Measurements from ENCODE around the gene SOSTDC1. TPM values are rescaled to one million over a fixed set of nuclear protein-coding genes. Genes with fewer than 3 reads are reported as not detected.

SOSTDC1 gene
- total and polyA plus RNA-seq, 12 donors: 0.11 to 1.2 (median 0.19) TPM; not detected in 4

DNA sequence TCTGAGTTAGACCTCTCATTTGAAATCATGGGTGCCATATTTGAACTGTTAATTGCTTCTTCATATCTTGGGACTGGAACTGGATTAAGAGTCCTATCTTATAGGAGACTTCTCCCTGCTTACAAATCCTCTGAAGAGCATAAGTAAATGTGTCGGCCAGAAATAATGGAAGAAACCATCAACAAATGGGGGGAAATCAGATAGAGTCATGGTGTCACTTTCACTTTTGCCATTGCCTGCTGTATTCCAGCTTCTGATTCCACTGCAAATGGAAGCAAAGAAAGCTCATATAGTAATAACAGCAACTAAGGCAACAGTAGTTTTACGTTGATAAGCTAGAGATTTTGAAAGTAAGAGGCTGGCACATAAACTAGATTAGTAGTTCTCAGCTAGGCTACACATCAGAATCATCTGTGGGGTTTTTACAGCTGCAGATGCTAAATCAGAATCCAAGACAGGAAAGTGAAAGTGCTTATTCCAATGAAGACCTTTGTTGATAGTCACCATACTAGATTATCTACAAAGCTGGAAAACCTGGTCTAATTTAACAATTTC is 31.9 kb downstream of the SOSTDC1 start:
- H3K9me3 ChIP-seq (replicated peaks in 1 of 3): no peaks in the 10 kb centered on the region
- H3K27me3 ChIP-seq: no peaks in the 10 kb centered on the region
- intact Hi-C loops (cut with DNase I): no loop called here
- no peaks in the 10 kb centered on the region for H3K4me1 ChIP-seq (replicated peaks in 1 of 2)
- 74 to 82% (median 77%) methylated on average over 2 of the region's 2 CpGs for WGBS, 4 donors
- DNase-seq: no peak
- no peak for TF ChIP-seq POLR2A (IDR thresholded peaks at IDR 0.05)
- TF ChIP-seq, protein P1, sequence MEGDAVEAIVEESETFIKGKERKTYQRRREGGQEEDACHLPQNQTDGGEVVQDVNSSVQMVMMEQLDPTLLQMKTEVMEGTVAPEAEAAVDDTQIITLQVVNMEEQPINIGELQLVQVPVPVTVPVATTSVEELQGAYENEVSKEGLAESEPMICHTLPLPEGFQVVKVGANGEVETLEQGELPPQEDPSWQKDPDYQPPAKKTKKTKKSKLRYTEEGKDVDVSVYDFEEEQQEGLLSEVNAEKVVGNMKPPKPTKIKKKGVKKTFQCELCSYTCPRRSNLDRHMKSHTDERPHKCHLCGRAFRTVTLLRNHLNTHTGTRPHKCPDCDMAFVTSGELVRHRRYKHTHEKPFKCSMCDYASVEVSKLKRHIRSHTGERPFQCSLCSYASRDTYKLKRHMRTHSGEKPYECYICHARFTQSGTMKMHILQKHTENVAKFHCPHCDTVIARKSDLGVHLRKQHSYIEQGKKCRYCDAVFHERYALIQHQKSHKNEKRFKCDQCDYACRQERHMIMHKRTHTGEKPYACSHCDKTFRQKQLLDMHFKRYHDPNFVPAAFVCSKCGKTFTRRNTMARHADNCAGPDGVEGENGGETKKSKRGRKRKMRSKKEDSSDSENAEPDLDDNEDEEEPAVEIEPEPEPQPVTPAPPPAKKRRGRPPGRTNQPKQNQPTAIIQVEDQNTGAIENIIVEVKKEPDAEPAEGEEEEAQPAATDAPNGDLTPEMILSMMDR (IDR thresholded peaks at IDR 0.05): no peak
- H3K27ac ChIP-seq: no peak overlapping the region
- H3K36me3 ChIP-seq (replicated peaks in 1 of 2): no peaks in the 10 kb centered on the region
- peak overlapping the region in 1 of 4 donors; percentile 27 for H3K4me3 ChIP-seq

DNA sequence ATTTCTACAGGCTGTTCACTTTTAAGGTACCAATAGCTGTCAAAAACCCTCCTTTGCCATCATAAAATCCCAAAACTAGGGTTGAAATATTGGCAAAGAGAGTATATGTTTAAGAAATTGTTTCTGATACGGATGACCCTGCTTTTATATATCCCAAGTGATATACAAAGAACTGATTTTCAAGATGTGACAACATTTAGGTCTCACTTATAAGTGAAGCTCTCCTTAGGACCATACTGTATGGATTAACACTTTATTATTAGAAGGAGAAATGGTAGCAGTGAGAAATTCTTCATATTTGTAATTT is 33.2 kb downstream of the SOSTDC1 start:
- H3K9me3 ChIP-seq (replicated peaks in 1 of 3): no peaks in the 10 kb centered on the region
- no peak for TF ChIP-seq POLR2A (IDR thresholded peaks at IDR 0.05)
- TF ChIP-seq, protein P1 (IDR thresholded peaks at IDR 0.05): no peak
- H3K27me3 ChIP-seq: no peaks in the 10 kb centered on the region
- no peak overlapping the region for H3K4me3 ChIP-seq
- no peak for DNase-seq
- H3K4me1 ChIP-seq (replicated peaks in 1 of 2): no peaks in the 10 kb centered on the region
- no peaks in the 10 kb centered on the region for H3K36me3 ChIP-seq (replicated peaks in 1 of 2)
- intact Hi-C loops (cut with DNase I): no loop called here
- WGBS, 4 donors: 93 to 97% (median 96%) methylated on average over 1 of the region's 1 CpG
- no peak overlapping the region for H3K27ac ChIP-seq

DNA sequence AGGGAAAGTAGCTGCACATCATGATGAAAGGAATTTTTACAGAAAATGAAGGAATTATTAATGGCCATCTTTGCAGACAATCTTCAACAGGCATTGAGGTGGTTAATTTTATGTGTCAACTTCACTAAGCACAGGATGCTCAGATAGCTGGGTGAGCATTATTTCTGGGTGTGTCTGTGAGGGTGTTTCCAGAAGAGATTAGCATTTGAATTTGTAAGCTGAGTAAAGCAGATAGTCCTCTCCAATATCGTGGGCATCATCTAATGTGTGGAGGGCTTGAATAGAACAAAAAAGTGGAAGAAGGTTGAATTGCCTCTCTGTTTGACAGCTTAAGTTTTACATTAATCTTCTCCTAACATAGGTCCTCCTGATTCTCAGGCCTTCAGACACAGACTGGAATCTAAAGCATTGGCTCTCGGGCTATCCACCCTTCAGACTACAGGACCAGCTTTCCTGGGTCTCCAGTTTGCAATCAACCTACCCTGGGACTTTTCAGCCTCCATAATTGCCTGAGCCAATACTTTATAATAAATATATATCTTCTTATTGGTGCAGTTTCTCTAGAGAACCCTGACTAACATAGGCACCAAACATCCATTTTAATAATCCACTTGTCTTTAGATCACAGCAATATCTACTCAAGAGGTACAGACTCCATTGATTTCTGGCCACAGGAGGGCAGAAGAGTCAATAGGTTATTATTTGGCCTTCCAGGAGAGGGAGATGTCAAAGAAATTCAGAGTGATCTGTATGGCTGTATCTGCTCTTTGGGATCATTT is 33.7 kb downstream of the SOSTDC1 start:
- peak in 1 of 7 donors; percentile 36 for DNase-seq
- intact Hi-C loops (cut with DNase I): no loop called here

DNA sequence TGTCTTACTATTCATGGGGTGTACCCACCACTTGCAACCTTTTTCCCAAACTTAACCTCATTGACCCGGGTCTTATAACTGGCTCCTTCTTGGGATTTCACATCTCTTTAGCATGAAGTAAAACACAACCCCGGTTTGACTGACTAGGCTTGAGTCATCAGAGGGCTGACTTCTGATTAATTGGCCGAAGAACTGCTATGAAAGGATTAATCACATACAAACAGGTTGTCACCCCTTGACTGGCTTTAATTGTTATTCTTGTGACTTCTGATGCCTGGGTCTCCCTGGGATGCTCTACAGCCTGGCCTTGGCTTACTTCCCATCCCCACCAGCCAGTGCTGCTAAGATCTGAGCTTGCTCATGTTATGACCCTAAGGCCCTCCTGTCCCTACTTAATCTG is 35.4 kb downstream of the SOSTDC1 start:
- Histone ChIP-seq H3K9me3 (replicated peaks in 1 of 3) (no peaks in the 10 kb centered on the region), H3K27me3 (no peaks in the 10 kb centered on the region), H3K36me3 (replicated peaks in 1 of 2) (no peaks in the 10 kb centered on the region), H3K27ac (no peak overlapping the region), H3K4me3 (no peak overlapping the region), H3K4me1 (replicated peaks in 1 of 2) (no peaks in the 10 kb centered on the region)
- intact Hi-C loops (cut with DNase I): no loop called here
- TF ChIP-seq POLR2A (IDR thresholded peaks at IDR 0.05): no peak
- TF ChIP-seq, protein P1 (IDR thresholded peaks at IDR 0.05): no peak
- no peak for DNase-seq
- 85 to 90% (median 87%) methylated on average over 3 of the region's 3 CpGs for WGBS, 4 donors

More for the DNA sequence above, 33.7 kb downstream of the SOSTDC1 start:
- H3K36me3 ChIP-seq (replicated peaks in 1 of 2): no peaks in the 10 kb centered on the region
- H3K27ac ChIP-seq: no peak overlapping the region
- H3K4me1 ChIP-seq (replicated peaks in 1 of 2): no peaks in the 10 kb centered on the region
- no peaks in the 10 kb centered on the region for H3K27me3 ChIP-seq
- 84 to 93% (median 91%) methylated on average over 2 of the region's 2 CpGs for WGBS, 4 donors
- H3K4me3 ChIP-seq: no peak overlapping the region
- no peak for TF ChIP-seq POLR2A (IDR thresholded peaks at IDR 0.05)
- TF ChIP-seq, protein P1 (IDR thresholded peaks at IDR 0.05): peak in 5 of 6 experiments; percentile 27 to 45 (median 37)
- H3K9me3 ChIP-seq (replicated peaks in 1 of 3): no peaks in the 10 kb centered on the region
